Mucosa of gallbladder (tissue), 1 donor: ENCODE results near the gene TUBG2. TPM values are rescaled to one million over a fixed set of nuclear protein-coding genes. Genes with fewer than 3 reads are reported as not detected.
"Not testable (repeated sequence)": the region's sequence is repeated elsewhere in the genome, so short reads cannot be mapped to it uniquely, and the experiment has no call there.

Experiments
- DNase-seq: peaks from one replicate; pipeline ENCODE4 v3.0.0-alpha.2; 2020; ENCODE audit warnings: low spot score
- total RNA-seq: library from RNA; stranded (reverse); gene quantifications from one replicate; pipeline ENCODE4 v1.2.1, GENCODE V29; 2021
- donor health status: DM: no; HTN: no; CAD: no.

The TUBG2 gene
- total RNA-seq, 1 donor from 2014 or later = 30.8 TPM

GRCh38 chr17:42653179-42654124, 5.6 kb upstream of the TUBG2 start:
- DNase-seq = peak; percentile 49

GRCh38 chr17:42655528-42655927, 3.6 kb upstream of the TUBG2 start:
- DNase-seq = no peak

- no peak for DNase-seq
These were observed 1.1 kb upstream of the TUBG2 start for GRCh38 chr17:42657824-42658588.

- DNase-seq = not testable (repeated sequence)
These were observed 819 bp downstream of the TUBG2 start for GRCh38 chr17:42659932-42660274.

GRCh38 chr17:42660692-42661345, 1.7 kb downstream of the TUBG2 start:
- no peak for DNase-seq

- DNase-seq = no peak
These were observed 6.5 kb downstream of the TUBG2 start for GRCh38 chr17:42665581-42666001.

GRCh38 chr17:42666126-42666525, 7.0 kb downstream of the TUBG2 start:
- not testable (repeated sequence) for DNase-seq

- DNase-seq = peak; percentile 32
These were observed 8.2 kb downstream of the TUBG2 start for GRCh38 chr17:42667088-42667951.

GRCh38 chr17:42669705-42669976, 10.6 kb downstream of the TUBG2 start:
- DNase-seq = no peak

- DNase-seq = no peak
These were observed 11.1 kb downstream of the TUBG2 start for GRCh38 chr17:42669977-42670788.

- DNase-seq = no peak
These were observed 11.9 kb downstream of the TUBG2 start for GRCh38 chr17:42670789-42671657.

GRCh38 chr17:42672038-42672437, 13.0 kb downstream of the TUBG2 start:
- DNase-seq = no peak

- no peak for DNase-seq
These were observed 14.3 kb downstream of the TUBG2 start for GRCh38 chr17:42673266-42673884.

GRCh38 chr17:42673885-42674754, 15.0 kb downstream of the TUBG2 start:
- DNase-seq = no peak

GRCh38 chr17:42674755-42675347, 15.8 kb downstream of the TUBG2 start:
- no peak for DNase-seq

- DNase-seq = no peak
These were observed 16.4 kb downstream of the TUBG2 start for GRCh38 chr17:42675348-42675964.

GRCh38 chr17:42675965-42676423, 16.9 kb downstream of the TUBG2 start:
- DNase-seq = peak; percentile 64
